ENCODE data around the gene CABLES2.

The CABLES2 gene

GRCh38 chr20:62368976-62369814 is 37.9 kb downstream of the CABLES2 start:
- FAIRE-seq = no peak

GRCh38 chr20:62368392-62368975 is 38.6 kb downstream of the CABLES2 start:
- no peak for FAIRE-seq

GRCh38 chr20:62367633-62368391 is 39.3 kb downstream of the CABLES2 start:
- FAIRE-seq = no peak

- no peak for FAIRE-seq
Measured at GRCh38 chr20:62367136-62367632, 39.9 kb downstream of the CABLES2 start, which contains the start of gene LAMA5. TSS of gene LAMA5 (minus strand) at chr20:62367312. CDS start at chr20:62367245, 67 bp downstream.

GRCh38 chr20:62366370-62367135 is 40.5 kb downstream of the CABLES2 start:
- no peak for FAIRE-seq

GRCh38 chr20:62365814-62366369 is 41.2 kb downstream of the CABLES2 start:
- FAIRE-seq = no peak

- FAIRE-seq = no peak
Measured at GRCh38 chr20:62364911-62365736, 42.0 kb downstream of the CABLES2 start.

GRCh38 chr20:62363920-62364851 is 42.9 kb downstream of the CABLES2 start:
- no peak for FAIRE-seq

GRCh38 chr20:62362991-62363919 is 43.8 kb downstream of the CABLES2 start:
- no peak for FAIRE-seq

- FAIRE-seq = no peak
Measured at GRCh38 chr20:62362590-62362940, 44.5 kb downstream of the CABLES2 start.

- no peak for FAIRE-seq
Measured at GRCh38 chr20:62361799-62362589, 45.1 kb downstream of the CABLES2 start.

GRCh38 chr20:62360854-62361798 is 46.0 kb downstream of the CABLES2 start:
- no peak for FAIRE-seq

- FAIRE-seq = no peak
Measured at GRCh38 chr20:62359491-62360121, 47.5 kb downstream of the CABLES2 start.

- no peak for FAIRE-seq
Measured at GRCh38 chr20:62359043-62359490, 48.0 kb downstream of the CABLES2 start.

GRCh38 chr20:62358171-62359042 is 48.7 kb downstream of the CABLES2 start:
- FAIRE-seq = no peak

Measured in islet of Langerhans (tissue), 1 donor.